ENCODE measurements around the gene SLC2A1.

DNA sequence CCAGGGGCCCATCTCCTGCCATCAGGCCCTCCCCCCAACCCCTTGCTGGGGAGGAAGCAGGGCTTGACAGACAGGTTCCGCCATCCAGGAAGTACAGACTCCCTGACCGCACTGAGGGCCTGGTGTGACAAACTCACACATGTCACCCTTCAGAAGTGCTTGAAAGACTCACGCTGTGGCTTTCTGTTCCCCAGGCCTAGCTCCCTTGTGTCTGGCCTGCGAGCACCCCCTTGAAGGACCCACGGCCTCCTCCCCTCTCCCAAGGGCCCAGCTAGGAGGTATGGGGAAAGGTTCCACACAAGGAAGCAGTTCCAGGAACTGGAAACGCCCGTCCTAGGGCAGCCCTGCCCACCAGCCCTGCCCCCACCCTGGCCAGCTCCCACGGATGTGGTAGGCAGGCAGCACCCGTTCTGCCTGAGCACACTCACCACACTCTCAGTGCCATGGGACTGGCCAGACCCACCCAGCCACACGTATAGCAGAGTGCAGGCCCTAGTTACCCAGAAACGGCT, 26.7 kb downstream of the SLC2A1 start:
- peak in 2 of 3 donors; percentile 8 to 15 for TF ChIP-seq POLR2A (IDR thresholded peaks at IDR 0.05)
- TF ChIP-seq, protein P1, sequence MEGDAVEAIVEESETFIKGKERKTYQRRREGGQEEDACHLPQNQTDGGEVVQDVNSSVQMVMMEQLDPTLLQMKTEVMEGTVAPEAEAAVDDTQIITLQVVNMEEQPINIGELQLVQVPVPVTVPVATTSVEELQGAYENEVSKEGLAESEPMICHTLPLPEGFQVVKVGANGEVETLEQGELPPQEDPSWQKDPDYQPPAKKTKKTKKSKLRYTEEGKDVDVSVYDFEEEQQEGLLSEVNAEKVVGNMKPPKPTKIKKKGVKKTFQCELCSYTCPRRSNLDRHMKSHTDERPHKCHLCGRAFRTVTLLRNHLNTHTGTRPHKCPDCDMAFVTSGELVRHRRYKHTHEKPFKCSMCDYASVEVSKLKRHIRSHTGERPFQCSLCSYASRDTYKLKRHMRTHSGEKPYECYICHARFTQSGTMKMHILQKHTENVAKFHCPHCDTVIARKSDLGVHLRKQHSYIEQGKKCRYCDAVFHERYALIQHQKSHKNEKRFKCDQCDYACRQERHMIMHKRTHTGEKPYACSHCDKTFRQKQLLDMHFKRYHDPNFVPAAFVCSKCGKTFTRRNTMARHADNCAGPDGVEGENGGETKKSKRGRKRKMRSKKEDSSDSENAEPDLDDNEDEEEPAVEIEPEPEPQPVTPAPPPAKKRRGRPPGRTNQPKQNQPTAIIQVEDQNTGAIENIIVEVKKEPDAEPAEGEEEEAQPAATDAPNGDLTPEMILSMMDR (IDR thresholded peaks at IDR 0.05) = no peak
